Measurements from ENCODE around the gene VWF.

GRCh38 chr12:6056406-6057240, 67.8 kb downstream of the VWF start:
- peak in 1 of 3 experiments; percentile 12 for TF ChIP-seq CTCF (IDR thresholded peaks at IDR 0.05)
- TF ChIP-seq POLR2AphosphoS5 (IDR thresholded peaks at IDR 0.05) = peak in 1 of 2 donors; percentile 30
- TF ChIP-seq EP300 (IDR thresholded peaks at IDR 0.05) = no peak
